ENCODE results near the gene SV2A.
A peak's percentile ranks its signal among the peaks of the same experiment; 100 is the strongest.
"Not testable (repeated sequence)": the region's sequence is repeated elsewhere in the genome, so short reads cannot be mapped to it uniquely, and the experiment has no call there.

The SV2A gene

GRCh38 chr1:149929856-149930255, 12.2 kb upstream of the SV2A start:
- DNase-seq (ENCODE audit: low spot score): no peak

GRCh38 chr1:149928401-149928724, 10.7 kb upstream of the SV2A start:
- DNase-seq (ENCODE audit: low spot score): no peak

- peak; percentile 92 for DNase-seq (ENCODE audit: low spot score)
Measured at GRCh38 chr1:149927563-149928400, 10.1 kb upstream of the SV2A start, which contains the start of gene SF3B4. Gene SF3B4, minus strand, starts transcription at chr1:149927803. Its CDS starts 44 bp downstream, at chr1:149927759.

- DNase-seq (ENCODE audit: low spot score): no peak
Measured at GRCh38 chr1:149927056-149927562, 9.5 kb upstream of the SV2A start.

GRCh38 chr1:149926296-149926695, 8.7 kb upstream of the SV2A start:
- DNase-seq (ENCODE audit: low spot score): no peak

GRCh38 chr1:149925751-149926150, 8.1 kb upstream of the SV2A start:
- DNase-seq (ENCODE audit: low spot score): no peak

GRCh38 chr1:149925345-149925744, 7.7 kb upstream of the SV2A start:
- DNase-seq (ENCODE audit: low spot score): no peak

GRCh38 chr1:149923626-149924025, 6.0 kb upstream of the SV2A start:
- no peak for DNase-seq (ENCODE audit: low spot score)

- DNase-seq (ENCODE audit: low spot score): no peak
Measured at GRCh38 chr1:149916898-149917252, 769 bp downstream of the SV2A start.

- DNase-seq (ENCODE audit: low spot score): no peak
Measured at GRCh38 chr1:149916193-149916897, 1.3 kb downstream of the SV2A start.

GRCh38 chr1:149915429-149916192, 2.0 kb downstream of the SV2A start:
- no peak for DNase-seq (ENCODE audit: low spot score)

- no peak for DNase-seq (ENCODE audit: low spot score)
Measured at GRCh38 chr1:149914545-149914944, 3.1 kb downstream of the SV2A start.

GRCh38 chr1:149906570-149907075, 11.0 kb downstream of the SV2A start:
- DNase-seq (ENCODE audit: low spot score): no peak

GRCh38 chr1:149903836-149904491, 13.7 kb downstream of the SV2A start:
- no peak for DNase-seq (ENCODE audit: low spot score)

GRCh38 chr1:149899460-149900284, 18.0 kb downstream of the SV2A start, which contains the start of gene BOLA1:
Gene BOLA1, plus strand, starts transcription at chr1:149899568. Its CDS starts 492 bp downstream, at chr1:149900060.
- DNase-seq (ENCODE audit: low spot score): peak; percentile 93

GRCh38 chr1:149896575-149896974, 21.1 kb downstream of the SV2A start:
- DNase-seq (ENCODE audit: low spot score): no peak

- DNase-seq (ENCODE audit: low spot score): no peak
Measured at GRCh38 chr1:149888999-149889289, 28.7 kb downstream of the SV2A start.

GRCh38 chr1:149888247-149888998, 29.2 kb downstream of the SV2A start:
- DNase-seq (ENCODE audit: low spot score): peak; percentile 76

GRCh38 chr1:149887456-149888246, 30.0 kb downstream of the SV2A start:
- peak; percentile 90 for DNase-seq (ENCODE audit: low spot score)

- DNase-seq (ENCODE audit: low spot score): not testable (repeated sequence)
Measured at GRCh38 chr1:149887196-149887455, 30.5 kb downstream of the SV2A start.
